SH-SY5Y (cell line): ENCODE results near the gene LGI4.

ENCODE experiments used
- GATA2 ChIP-seq: IDR thresholded peaks from 2 replicates; pipeline ENCODE4 v1.6.1; 2011; ENCODE audit warnings: mild to moderate bottlenecking, low read depth, low read length
- GATA3 ChIP-seq: IDR thresholded peaks from 2 replicates; pipeline ENCODE4 v1.6.1; 2011; ENCODE audit warnings: low read depth, mild to moderate bottlenecking, low read length, moderate library complexity

- TF ChIP-seq GATA2 (no peak), GATA3 (no peak)
Measured at GRCh38 chr19:35178701-35179100, 43.8 kb upstream of the LGI4 start.
